Body of pancreas (tissue), 4 donors: Measurements from ENCODE around the gene CALHM2.

Experiments
- POLR2A ChIP-seq, 3 donors: fragments of 450-650 bp; IDR thresholded peaks; one replicate each; pipeline ENCODE4 v1.6.1; 2016; ENCODE audit warnings: antibody characterized with exemption in 3 of 3, mild to moderate bottlenecking in 2 of 3
- TF ChIP-seq, protein P1 (sequence below), 7 experiments: fragments of 450-650 bp in 4 of 7; fragments of 200-600 bp in 3 of 7; sonication (generic) in 3 of 7; IDR thresholded peaks; one replicate each; pipeline ENCODE4 v1.5.1; 2016 to 2019; ENCODE audit warnings: antibody characterized with exemption in 7 of 7

DNA sequence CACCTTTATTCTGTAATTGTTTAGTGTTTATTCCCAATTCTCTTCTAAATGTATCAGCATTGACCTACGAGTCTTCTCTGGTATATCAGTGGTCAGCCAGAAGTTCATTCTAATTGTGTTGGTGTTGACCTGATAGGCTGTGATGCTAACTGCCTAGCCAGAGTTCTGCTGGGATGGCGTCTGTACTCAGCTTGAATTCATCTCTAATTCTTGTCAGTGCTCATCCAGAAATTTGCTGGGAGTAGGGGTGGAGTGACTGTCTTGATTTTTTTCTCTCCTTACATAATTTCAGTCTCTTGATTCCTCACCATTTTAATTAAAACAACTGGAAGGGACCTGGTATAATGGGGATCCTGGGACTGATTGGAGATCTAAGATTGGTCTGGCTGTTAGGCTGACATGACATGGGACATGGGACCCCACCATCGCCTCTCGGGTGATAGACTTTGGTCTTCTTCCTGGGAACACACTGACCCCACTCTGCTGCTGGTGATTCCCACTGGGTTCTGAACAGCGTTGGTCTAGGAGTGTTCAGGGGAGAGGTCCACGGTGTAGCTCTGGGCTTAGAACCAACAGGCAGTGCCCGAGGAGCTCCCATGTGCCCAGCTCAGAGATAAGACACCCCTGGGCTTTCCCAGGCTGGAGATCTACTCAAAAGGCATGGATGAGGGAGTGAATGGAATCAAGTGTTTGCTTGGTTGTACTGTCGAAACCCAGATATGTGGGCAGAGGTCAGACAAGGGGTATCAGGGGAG lies 45.2 kb upstream of the CALHM2 start:
- TF ChIP-seq, protein P1, sequence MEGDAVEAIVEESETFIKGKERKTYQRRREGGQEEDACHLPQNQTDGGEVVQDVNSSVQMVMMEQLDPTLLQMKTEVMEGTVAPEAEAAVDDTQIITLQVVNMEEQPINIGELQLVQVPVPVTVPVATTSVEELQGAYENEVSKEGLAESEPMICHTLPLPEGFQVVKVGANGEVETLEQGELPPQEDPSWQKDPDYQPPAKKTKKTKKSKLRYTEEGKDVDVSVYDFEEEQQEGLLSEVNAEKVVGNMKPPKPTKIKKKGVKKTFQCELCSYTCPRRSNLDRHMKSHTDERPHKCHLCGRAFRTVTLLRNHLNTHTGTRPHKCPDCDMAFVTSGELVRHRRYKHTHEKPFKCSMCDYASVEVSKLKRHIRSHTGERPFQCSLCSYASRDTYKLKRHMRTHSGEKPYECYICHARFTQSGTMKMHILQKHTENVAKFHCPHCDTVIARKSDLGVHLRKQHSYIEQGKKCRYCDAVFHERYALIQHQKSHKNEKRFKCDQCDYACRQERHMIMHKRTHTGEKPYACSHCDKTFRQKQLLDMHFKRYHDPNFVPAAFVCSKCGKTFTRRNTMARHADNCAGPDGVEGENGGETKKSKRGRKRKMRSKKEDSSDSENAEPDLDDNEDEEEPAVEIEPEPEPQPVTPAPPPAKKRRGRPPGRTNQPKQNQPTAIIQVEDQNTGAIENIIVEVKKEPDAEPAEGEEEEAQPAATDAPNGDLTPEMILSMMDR (IDR thresholded peaks at IDR 0.05): no peak
- TF ChIP-seq POLR2A (IDR thresholded peaks at IDR 0.05): no peak
